GM20431 (cell line): ENCODE measurements around the gene VDR.

ENCODE experiments used
- in situ Hi-C: fragments of 300-500 bp; cut with MseI, MboI; formaldehyde crosslinking; loops from one replicate; pipeline ENCODE4 v1.15.0; 2020; ENCODE audit warnings: low sequenced_read_pairs; ENCODE audit not compliant: unreplicated experiment

The VDR gene

GRCh38 chr12:47896633-47897032 lies 8.2 kb downstream of the VDR start:
- in situ Hi-C loops: no loop called here

DNA sequence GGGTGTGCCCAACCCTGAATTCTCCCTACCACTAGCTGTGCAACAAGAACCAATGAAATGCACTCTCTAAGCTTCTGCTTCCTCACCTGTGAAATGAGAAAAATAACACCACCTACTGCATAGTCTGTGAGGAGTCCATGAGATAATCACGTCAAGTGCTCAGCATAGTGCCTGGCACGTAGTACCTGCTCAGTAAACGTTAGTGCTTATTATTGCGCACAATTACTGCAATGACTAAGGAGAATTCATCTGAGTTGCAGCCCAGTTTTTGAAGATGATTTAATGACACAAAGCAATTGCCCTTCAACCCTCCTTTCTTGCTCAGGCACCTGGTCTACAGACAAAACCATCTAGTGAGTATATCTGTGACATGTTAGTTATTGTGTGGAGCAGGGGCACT lies 8.8 kb downstream of the VDR start:
- in situ Hi-C loops: no loop called here

DNA sequence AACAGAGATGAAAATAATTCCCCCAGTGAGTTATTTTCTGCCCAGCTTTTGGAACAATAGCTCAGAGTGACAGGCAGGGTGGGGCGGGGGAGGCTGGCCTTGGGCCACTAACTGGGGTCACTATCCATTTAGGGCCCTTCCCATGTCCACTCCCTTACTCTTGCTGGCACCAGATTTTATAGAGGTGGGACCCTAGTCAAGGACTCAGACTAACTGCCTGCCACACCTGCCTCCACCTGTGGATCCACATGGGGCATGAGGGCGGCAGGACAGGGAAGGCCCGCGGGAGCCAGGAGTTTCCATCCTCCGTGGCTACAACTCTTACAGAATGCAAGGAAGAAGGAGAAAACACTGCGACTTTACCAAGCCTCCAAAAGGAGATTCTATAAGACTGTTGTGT lies 10.1 kb downstream of the VDR start:
- in situ Hi-C loops: no loop called here

GRCh38 chr12:47894068-47894467 lies 10.7 kb downstream of the VDR start:
- in situ Hi-C loops: no loop called here

- in situ Hi-C loops: no loop called here
Observed at GRCh38 chr12:47892819-47893218, 12.0 kb downstream of the VDR start.

DNA sequence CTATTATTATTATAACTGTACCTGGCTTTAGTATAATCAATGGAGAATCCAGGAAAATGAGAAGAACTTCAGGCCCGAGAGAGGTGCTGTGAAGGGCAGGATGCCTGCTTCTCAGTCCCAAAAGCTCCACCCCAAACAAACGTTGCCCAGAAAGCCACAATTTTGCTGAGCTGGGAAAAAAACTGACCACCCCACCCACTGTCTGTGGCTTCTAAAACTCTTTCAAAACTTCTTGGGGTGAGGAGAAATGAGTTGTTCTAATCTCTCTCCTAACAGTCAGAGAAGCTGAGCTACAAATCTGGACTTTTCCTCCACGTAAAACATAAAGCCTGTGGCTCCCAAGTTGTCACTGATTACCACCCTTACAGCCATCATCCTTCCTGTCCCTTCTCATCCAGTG lies 13.4 kb downstream of the VDR start:
- in situ Hi-C loops: no loop called here

- in situ Hi-C loops: no loop called here
Observed at GRCh38 chr12:47889040-47889439, 15.8 kb downstream of the VDR start.

DNA sequence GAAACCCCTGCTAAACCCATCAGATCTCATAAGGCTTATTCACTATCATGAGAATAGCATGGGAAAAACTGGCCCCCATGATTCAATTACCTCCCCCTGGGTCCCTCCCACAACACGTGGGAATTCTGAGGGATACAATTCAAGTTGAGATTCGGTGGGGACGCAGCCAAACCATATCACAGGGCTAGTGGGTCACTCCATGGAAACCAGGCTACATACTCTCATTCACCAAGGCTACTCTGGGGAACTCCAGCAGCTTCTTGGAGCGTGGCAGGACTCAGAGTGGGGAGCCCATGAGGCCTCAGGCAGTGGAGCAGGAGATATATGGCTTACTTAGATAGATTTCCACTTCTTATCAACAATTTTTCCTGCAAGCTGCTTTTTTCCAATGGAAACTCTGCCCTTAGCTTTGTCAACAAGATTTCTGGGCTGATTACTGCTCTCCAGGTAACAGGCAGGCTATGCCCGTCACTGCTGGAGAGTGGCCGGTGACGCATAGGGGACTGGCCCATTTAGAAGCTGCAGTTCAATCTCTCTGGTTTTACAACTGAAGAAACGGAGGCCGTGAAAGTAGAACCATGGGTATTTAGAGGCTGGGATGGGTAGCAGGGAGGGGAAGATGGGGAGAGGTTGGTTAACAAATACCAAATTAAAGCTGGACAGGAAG lies 16.5 kb downstream of the VDR start:
- in situ Hi-C loops: no loop called here

GRCh38 chr12:47887529-47887928 lies 17.3 kb downstream of the VDR start:
- in situ Hi-C loops: no loop called here

GRCh38 chr12:47886510-47887240 lies 18.1 kb downstream of the VDR start:
- in situ Hi-C loops: no loop called here

DNA sequence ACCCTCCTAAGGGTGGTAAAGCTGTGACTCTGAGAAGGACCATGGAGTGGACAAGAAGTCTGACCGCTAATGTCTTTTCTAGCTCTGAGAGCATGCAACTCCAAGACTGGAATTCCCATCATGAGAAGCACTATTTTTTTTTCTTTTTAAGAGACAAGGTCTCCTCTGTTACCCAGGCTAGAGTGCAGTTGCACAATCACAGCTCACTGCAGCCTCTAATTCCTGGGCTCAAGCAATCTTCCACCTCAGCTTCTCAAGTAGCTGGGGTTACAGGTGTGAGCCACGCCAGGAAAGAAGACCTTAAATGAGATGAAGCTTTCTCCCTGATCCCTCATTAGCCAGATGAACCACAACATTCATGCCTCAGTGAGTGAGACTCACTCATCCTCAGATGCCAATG lies 19.2 kb downstream of the VDR start:
- in situ Hi-C loops: no loop called here

GRCh38 chr12:47885012-47885501 lies 19.7 kb downstream of the VDR start:
- in situ Hi-C loops: no loop called here

GRCh38 chr12:47884501-47884900 lies 20.3 kb downstream of the VDR start:
- in situ Hi-C loops: no loop called here

DNA sequence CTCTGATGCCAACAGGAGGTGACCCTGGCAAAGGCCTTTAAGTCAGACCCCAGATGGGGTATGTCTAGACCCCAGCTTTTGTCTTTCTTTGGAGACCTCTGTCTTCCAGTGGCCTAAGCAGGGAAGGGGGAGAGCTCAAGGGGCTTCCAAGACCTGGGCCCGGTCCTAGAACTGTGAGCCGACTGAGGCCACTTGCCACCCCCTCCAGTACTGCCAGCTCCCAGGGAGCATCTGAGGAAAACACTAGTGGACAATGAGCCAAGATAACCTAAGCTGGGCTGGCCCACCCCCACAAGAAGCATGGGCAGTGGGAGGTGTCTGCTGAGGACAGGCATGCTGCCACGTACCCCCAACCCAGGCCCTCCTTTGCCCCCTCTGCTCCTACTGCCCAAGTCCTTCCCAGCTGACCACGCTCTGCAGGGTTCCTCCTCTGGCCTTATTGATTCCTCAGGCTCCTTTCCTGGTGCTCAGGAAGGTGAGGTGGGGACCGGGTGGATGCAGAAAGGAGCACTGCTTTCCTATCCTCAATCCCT lies 21.1 kb downstream of the VDR start:
- in situ Hi-C loops: no loop called here

- in situ Hi-C loops: no loop called here
Observed at GRCh38 chr12:47882781-47883546, 21.8 kb downstream of the VDR start.

DNA sequence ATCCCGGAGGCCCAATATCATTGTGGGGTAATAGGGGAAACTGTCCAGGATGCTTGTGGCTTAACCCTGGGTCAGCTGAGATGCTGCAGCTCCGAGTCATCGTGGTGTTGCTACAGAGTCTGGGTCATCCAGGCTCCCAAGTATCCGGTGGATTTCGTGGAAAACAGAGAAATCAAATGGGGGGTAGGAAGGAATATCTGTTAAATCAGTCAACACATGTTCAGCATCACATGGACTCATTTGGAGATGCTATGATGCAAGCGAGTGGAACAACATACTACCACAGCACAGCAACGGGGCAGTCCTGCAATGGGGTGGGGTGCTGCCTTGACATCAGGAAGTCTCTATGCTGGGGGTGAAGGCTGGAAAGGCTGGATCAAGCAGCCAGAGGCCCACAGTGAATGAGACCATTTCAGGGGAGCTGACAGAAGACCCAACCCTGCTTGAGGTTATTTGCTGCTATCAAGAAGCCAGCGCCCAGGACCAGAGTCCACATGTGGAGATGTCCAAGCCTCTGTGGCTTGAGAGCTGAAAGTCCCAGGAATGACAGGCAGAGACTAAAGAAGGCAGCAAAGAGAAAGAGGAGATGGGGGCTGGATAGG lies 22.9 kb downstream of the VDR start:
- in situ Hi-C loops: no loop called here

- in situ Hi-C loops: no loop called here
Observed at GRCh38 chr12:47881051-47881450, 23.7 kb downstream of the VDR start.

- in situ Hi-C loops: no loop called here
Observed at GRCh38 chr12:47878918-47879481, 25.8 kb downstream of the VDR start.

- in situ Hi-C loops: no loop called here
Observed at GRCh38 chr12:47878293-47878917, 26.4 kb downstream of the VDR start.

GRCh38 chr12:47877081-47877480 lies 27.7 kb downstream of the VDR start:
- in situ Hi-C loops: no loop called here
